H1 (cell line): ENCODE results near the gene TMEM40. TPM values are rescaled to one million over a fixed set of nuclear protein-coding genes. Genes with fewer than 3 reads are reported as not detected.

Experiments used
- CTCF ChIA-PET: fragments of 300-600 bp; sonication (Branson Sonifier 250); formaldehyde crosslinking; loops from one replicate; lab custom pipeline; 2021; ENCODE audit not compliant: partially characterized antibody; lab: Charles Lee
- POLR2A ChIA-PET: fragments of 300-600 bp; sonication (Branson Sonifier 250); formaldehyde crosslinking; loops from one replicate; lab custom pipeline; 2021; ENCODE audit warnings: inconsistent platforms; ENCODE audit not compliant: partially characterized antibody; lab: Charles Lee
- DNase-seq, 2 experiments: peaks; one replicate each; pipeline versions ENCODE4 v3.0.0 to v3.0.0-alpha.2; 2010 to 2022; ENCODE audit warnings: low spot score in 2 of 2, low read depth in 1 of 2, mixed read lengths in 1 of 2
- FAIRE-seq: peaks from 2 replicates; lab custom pipeline; 2011; peaks lifted over from hg19 to GRCh38; lab: Jason Lieb, UNC
- H2AFZ ChIP-seq: 2 replicates; pipeline ENCODE4 v1.8.1; 2012; ENCODE audit warnings: low read length, inconsistent platforms
- H2AK5ac ChIP-seq: 2 replicates; pipeline ENCODE4 v1.6.1; 2013; ENCODE audit warnings: low read depth, low read length
- H2BK120ac ChIP-seq: replicated peaks from 2 replicates; pipeline ENCODE3; 2013; ENCODE audit warnings: low read depth, low read length, inconsistent platforms
- H2BK12ac ChIP-seq: 2 replicates; pipeline ENCODE4 v1.6.1; 2013; ENCODE audit warnings: low read depth, low read length
- H2BK15ac ChIP-seq: 2 replicates; pipeline ENCODE4 v1.6.1; 2013; ENCODE audit warnings: low read length
- H2BK20ac ChIP-seq: 2 replicates; pipeline ENCODE4 v1.6.1; 2013; ENCODE audit warnings: low read length
- H2BK5ac ChIP-seq: 2 replicates; pipeline ENCODE4 v1.6.1; 2013; ENCODE audit warnings: low read depth, low read length
- H3K14ac ChIP-seq: 2 replicates; pipeline ENCODE4 v1.6.1; 2013; ENCODE audit warnings: inconsistent platforms; ENCODE audit not compliant: insufficient read length
- H3K18ac ChIP-seq: 2 replicates; pipeline ENCODE4 v1.6.1; 2013; ENCODE audit warnings: low read length; ENCODE audit errors: extremely low read depth
- H3K23ac ChIP-seq: 2 replicates; pipeline ENCODE4 v1.6.1; 2013; ENCODE audit warnings: inconsistent platforms; ENCODE audit not compliant: insufficient read length
- H3K23me2 ChIP-seq: 2 replicates; pipeline ENCODE4 v1.6.1; 2013; ENCODE audit warnings: low read depth, low read length
- H3K27ac ChIP-seq: 2 replicates; pipeline ENCODE4 v1.6.1; 2011; ENCODE audit warnings: low read depth, low read length, inconsistent platforms
- H3K27me3 ChIP-seq, 4 experiments: replicated peaks in 1 of 4; 1 replicate in 1 of 4; 2 replicates in 3 of 4; pipeline versions ENCODE4 v1.6.1 to v1.8.1; 2011 to 2013; ENCODE audit warnings: low read length in 3 of 4, mild to moderate bottlenecking in 3 of 4, inconsistent platforms in 2 of 4, mixed read lengths in 2 of 4, moderate library complexity in 1 of 4; ENCODE audit not compliant: control insufficient read depth in 3 of 4, insufficient read depth in 3 of 4; ENCODE audit errors: extremely low read depth in 1 of 4
- H3K36me3 ChIP-seq, 4 experiments: 2 replicates each; pipeline versions ENCODE4 v1.6.1 to v1.8.1; 2011 to 2013; ENCODE audit warnings: mild to moderate bottlenecking in 4 of 4, low read length in 3 of 4, moderate library complexity in 2 of 4, control low read depth in 1 of 4, inconsistent platforms in 1 of 4; ENCODE audit not compliant: insufficient read depth in 4 of 4, control insufficient read depth in 2 of 4
- H3K4ac ChIP-seq: replicated peaks from 2 replicates; pipeline ENCODE3; 2013; ENCODE audit warnings: low read length, low read depth, mixed read lengths, inconsistent platforms; ENCODE audit not compliant: insufficient read length
- H3K4me1 ChIP-seq, 4 experiments: replicated peaks in 1 of 4; 1 replicate in 1 of 4; 2 replicates in 3 of 4; pipeline versions ENCODE4 v1.6.1 to v1.8.1; 2011 to 2013; ENCODE audit warnings: low read length in 3 of 4, inconsistent platforms in 2 of 4, mixed read lengths in 1 of 4; ENCODE audit not compliant: insufficient read depth in 4 of 4, control insufficient read depth in 3 of 4
- H3K4me2 ChIP-seq, 2 experiments: 2 replicates each; pipeline versions ENCODE4 v1.6.1 to v1.8.1; 2011 to 2013; ENCODE audit warnings: low read depth in 2 of 2, low read length in 2 of 2, control low read depth in 1 of 2, inconsistent platforms in 1 of 2, mild to moderate bottlenecking in 1 of 2; ENCODE audit not compliant: insufficient read depth in 1 of 2
- H3K4me3 ChIP-seq, 4 experiments: fragments of 200-600, 300-600 bp in 1 of 4; sonication (generic), shearing (Covaris generic), sonication (Bioruptor Twin) in 1 of 4; 2 replicates each; pipeline versions ENCODE4 v1.5.1 to v1.8.1; 2011 to 2016; ENCODE audit warnings: low read length in 4 of 4, low read depth in 3 of 4, control low read depth in 2 of 4, inconsistent platforms in 2 of 4, mild to moderate bottlenecking in 2 of 4, mixed read lengths in 1 of 4, moderate library complexity in 1 of 4; ENCODE audit not compliant: insufficient read depth in 2 of 4; ENCODE audit errors: extremely low read depth in 1 of 4
- H3K56ac ChIP-seq: replicated peaks from 2 replicates; pipeline ENCODE3; 2013; ENCODE audit warnings: low read depth, mild to moderate bottlenecking, mixed read lengths, low read length, inconsistent platforms; ENCODE audit not compliant: insufficient read length
- H3K79me1 ChIP-seq: 2 replicates; pipeline ENCODE4 v1.6.1; 2013; ENCODE audit warnings: low read depth, low read length, control low read depth
- H3K79me2 ChIP-seq, 2 experiments: 2 replicates each; pipeline versions ENCODE4 v1.6.1 to v1.8.1; 2012 to 2013; ENCODE audit warnings: low read length in 2 of 2, mild to moderate bottlenecking in 2 of 2, inconsistent platforms in 1 of 2; ENCODE audit not compliant: insufficient read depth in 2 of 2, control insufficient read depth in 1 of 2
- H3K9ac ChIP-seq, 4 experiments: replicated peaks in 1 of 4; 1 replicate in 1 of 4; 2 replicates in 3 of 4; pipeline versions ENCODE4 v1.6.1 to v1.8.1; 2011 to 2013; ENCODE audit warnings: low read depth in 3 of 4, low read length in 3 of 4, control low read depth in 2 of 4, mild to moderate bottlenecking in 2 of 4, moderate library complexity in 2 of 4, inconsistent platforms in 1 of 4; ENCODE audit errors: extremely low read depth in 1 of 4
- H3K9me3 ChIP-seq, 2 experiments: 2 replicates each; pipeline versions ENCODE4 v1.6.1 to v1.8.1; 2012 to 2013; ENCODE audit warnings: mild to moderate bottlenecking in 2 of 2, moderate library complexity in 2 of 2, control low read depth in 1 of 2, inconsistent platforms in 1 of 2, low read depth in 1 of 2, low read length in 1 of 2, mixed read lengths in 1 of 2; ENCODE audit not compliant: insufficient read depth in 2 of 2
- H4K20me1 ChIP-seq, 2 experiments: replicated peaks in 1 of 2; 2 replicates each; pipeline versions ENCODE3 to v1.8.1; 2011 to 2013; ENCODE audit warnings: inconsistent platforms in 2 of 2, low read length in 2 of 2, mild to moderate bottlenecking in 1 of 2; ENCODE audit not compliant: insufficient read depth in 2 of 2, control insufficient read depth in 1 of 2
- H4K5ac ChIP-seq: 2 replicates; pipeline ENCODE4 v1.6.1; 2013; ENCODE audit warnings: low read length, low read depth, mixed read lengths, inconsistent platforms; ENCODE audit not compliant: insufficient read length
- H4K8ac ChIP-seq: 2 replicates; pipeline ENCODE4 v1.8.0; 2013; ENCODE audit warnings: mild to moderate bottlenecking, moderate library complexity, low read length, inconsistent platforms; ENCODE audit not compliant: insufficient read depth; ENCODE audit errors: extremely low read depth
- H4K91ac ChIP-seq: replicated peaks from 2 replicates; pipeline ENCODE3; 2013; ENCODE audit warnings: low read length, mixed read lengths, inconsistent platforms; ENCODE audit not compliant: insufficient read length
- CHD1 ChIP-seq: IDR thresholded peaks from 2 replicates; pipeline ENCODE4 v1.6.1; 2012; ENCODE audit warnings: low read depth, low read length, improper control_type of control experiment
- EP300 ChIP-seq, 2 experiments: IDR thresholded peaks; 1 replicate in 1 of 2; 2 replicates in 1 of 2; pipeline ENCODE4 v1.6.1; 2011 to 2012; ENCODE audit warnings: low read depth in 2 of 2, low read length in 2 of 2, mild to moderate bottlenecking in 2 of 2, borderline replicate concordance in 1 of 2, inconsistent platforms in 1 of 2, moderate library complexity in 1 of 2
- NANOG ChIP-seq: IDR thresholded peaks from 2 replicates; pipeline ENCODE4 v1.6.1; 2011; ENCODE audit warnings: low read length, low read depth, mild to moderate bottlenecking, inconsistent platforms; ENCODE audit not compliant: insufficient read depth, poor library complexity, severe bottlenecking
- POLR2A ChIP-seq, 2 experiments: IDR thresholded peaks; 1 replicate in 1 of 2; 2 replicates in 1 of 2; pipeline ENCODE4 v1.6.1; 2011; ENCODE audit warnings: low read depth in 2 of 2, low read length in 2 of 2, mild to moderate bottlenecking in 2 of 2; ENCODE audit errors: control extremely low read depth in 1 of 2
- RBBP5 ChIP-seq: IDR thresholded peaks from 2 replicates; pipeline ENCODE4 v1.7.1; 2012; ENCODE audit warnings: low read depth, mild to moderate bottlenecking, inconsistent platforms, low read length, moderate library complexity, borderline replicate concordance
- RXRA ChIP-seq: IDR thresholded peaks from 2 replicates; pipeline ENCODE4 v1.6.1; 2011; ENCODE audit warnings: low read depth, mild to moderate bottlenecking, low read length, moderate library complexity; ENCODE audit not compliant: insufficient read depth
- SAP30 ChIP-seq: fragments of 300-600 bp; sonication (generic); IDR thresholded peaks from 2 replicates; pipeline ENCODE4 v1.7.1; 2012; ENCODE audit warnings: low read length, moderate library complexity, mild to moderate bottlenecking, inconsistent platforms; ENCODE audit not compliant: insufficient read depth, insufficient replicate concordance
- SP2 ChIP-seq: IDR thresholded peaks from 2 replicates; pipeline ENCODE4 v1.6.1; 2012; ENCODE audit warnings: mild to moderate bottlenecking, low read length, inconsistent platforms
- SUZ12 ChIP-seq: fragments of 200-600 bp; sonication (generic); IDR thresholded peaks from 2 replicates; pipeline ENCODE4 v1.6.1; 2012; ENCODE audit warnings: mild to moderate bottlenecking, inconsistent platforms, low read length, moderate library complexity, mixed read lengths
- TEAD4 ChIP-seq: IDR thresholded peaks from 2 replicates; pipeline ENCODE4 v1.6.1; 2012; ENCODE audit warnings: low read depth, low read length, inconsistent platforms, mixed read lengths
- USF2 ChIP-seq: IDR thresholded peaks from 2 replicates; pipeline ENCODE4 v1.6.1; 2011; ENCODE audit warnings: low read length, improper control_type of control experiment
- WGBS, 2 experiments: shearing (Covaris generic) in 1 of 2; methylation state at CpG; one replicate each; pipeline versions ENCODE4 v1.1.6 to v1.1.7; 2013 to 2015; ENCODE audit warnings: low lambda C conversion rate in 2 of 2, mixed read lengths in 2 of 2, inconsistent platforms in 1 of 2, low coverage in 1 of 2, missing lambda C conversion rate in 1 of 2; ENCODE audit not compliant: insufficient replicate concordance in 2 of 2, insufficient coverage in 1 of 2, insufficient read length in 1 of 2; ENCODE audit errors: extremely low coverage in 1 of 2, missing lambda C conversion rate in 1 of 2; 5-methylcytosine and 5-hydroxymethylcytosine counted together
- polyA plus RNA-seq, 7 experiments: library from polyadenylated mRNA; depleted of rRNA in 3 of 7; stranded (reverse) in 5 of 7; unstranded in 2 of 7; fragments of >200 nt in 5 of 7; fragments of 200-250 nt in 2 of 7; gene quantifications; 1 replicate in 5 of 7; 2 replicates in 1 of 7; 4 replicates in 1 of 7; pipeline versions ENCODE4 v1.2.1 to v1.2.3, GENCODE V29; 2011 to 2013; ENCODE audit warnings: missing spikeins in 2 of 7, mixed read lengths in 2 of 7
- total RNA-seq: library from RNA; stranded (reverse); fragmentation: NEBNext Ultra II Directional; extraction: Animal tissue kit (Norgen Biotek cat#: 25700); gene quantifications from 2 replicates; pipeline ENCODE4 v1.2.1, GENCODE V29; 2021

Gene TMEM40
- total and polyA plus RNA-seq, 2 of the 8 experiments (the other 6 are each of a cell fraction or from before 2014, with no cell fraction given): 0.18 TPM; not detected in 1

GRCh38 chr3:12777171-12777570, 18.1 kb upstream of the TMEM40 start:
- H3K9me3 ChIP-seq: no peaks in the 10 kb centered on the region
- no peak overlapping the region for H3K4me3 ChIP-seq
- no peak overlapping the region for H2BK5ac ChIP-seq
- no peak overlapping the region for H4K91ac ChIP-seq
- no peak overlapping the region for H3K27ac ChIP-seq
- H3K9ac ChIP-seq: no peak overlapping the region
- H2BK15ac ChIP-seq: no peak overlapping the region
- no peak overlapping the region for H2BK20ac ChIP-seq
- ChIA-PET CTCF (interaction anchor here (0.6 to 6.9 kb wide), 2 partner anchors 11 to 21 kb away, joined by 3 to 35 read pairs; no protein-coding TSS in a partner anchor), POLR2A (interaction anchor here (1.4 kb wide), 1 partner anchor 56 kb away, joined by 3 read pairs; no protein-coding TSS in a partner anchor)
- no peaks in the 10 kb centered on the region for H4K20me1 ChIP-seq
- H3K56ac ChIP-seq: no peak overlapping the region
- H3K18ac ChIP-seq: no peak overlapping the region
- no peak overlapping the region for H2BK12ac ChIP-seq
- no peak overlapping the region for H4K5ac ChIP-seq
- H4K8ac ChIP-seq: no peak overlapping the region
- no peak overlapping the region for H2AK5ac ChIP-seq
- TF ChIP-seq RXRA (no peak), EP300 (IDR thresholded peaks at IDR 0.05; ENCODE audit: borderline replicate concordance in 1 of 2, low read depth in 2 of 2, low read length in 2 of 2) (no peak), NANOG (no peak), POLR2A (IDR thresholded peaks at IDR 0.05; ENCODE audit: control extremely low read depth in 1 of 2, low read depth in 2 of 2, low read length in 2 of 2) (no peak), SP2 (no peak), TEAD4 (no peak), CHD1 (no peak), SAP30 (no peak), RBBP5 (no peak), SUZ12 (no peak), USF2 (no peak)
- H3K27me3 ChIP-seq: no peaks in the 10 kb centered on the region; a peak in 2 of 7 replicates
- H3K4me1 ChIP-seq: peaks cover 0 to under 1% (median 0%) of the 10 kb centered on the region in 4 experiments; a peak in 2 of 7 replicates
- H2AFZ ChIP-seq: no peak overlapping the region
- no peaks in the 10 kb centered on the region for H3K23me2 ChIP-seq
- H3K4ac ChIP-seq: no peak overlapping the region
- H3K4me2 ChIP-seq: no peak overlapping the region
- H3K79me1 ChIP-seq: no peaks in the 10 kb centered on the region
- no peak overlapping the region for H3K14ac ChIP-seq
- no peak for FAIRE-seq
- H3K79me2 ChIP-seq: no peaks in the 10 kb centered on the region
- H3K36me3 ChIP-seq: no peaks in the 10 kb centered on the region
- no peak overlapping the region for H2BK120ac ChIP-seq
- DNase-seq: no peak
- 81% methylated on average over 4 of the region's 4 CpGs; no CpG with 5 or more reads in 1 of the 2 experiments for WGBS, 2 experiments
- no peak overlapping the region for H3K23ac ChIP-seq
